ENCODE results near the gene COL5A1. TPM values are rescaled to one million over a fixed set of nuclear protein-coding genes. Genes with fewer than 3 reads are reported as not detected.
"Not testable (repeated sequence)": the region's sequence is repeated elsewhere in the genome, so short reads cannot be mapped to it uniquely, and the experiment has no call there.

COL5A1 gene
- total RNA-seq, 1 donor from 2014 or later, result 19.8 TPM

- H3K27ac Mint-ChIP-seq, result peak overlapping the region; percentile 10
- TF ChIP-seq CTCF (IDR thresholded peaks at IDR 0.05; ENCODE audit: unreplicated experiment), result peak; percentile 96
- no peaks in the 10 kb centered on the region for H3K36me3 Mint-ChIP-seq (ENCODE audit: insufficient read depth)
- H3K27me3 Mint-ChIP-seq, result no peaks in the 10 kb centered on the region
- H3K4me1 Mint-ChIP-seq (ENCODE audit: low read depth), result peaks cover 4% of the 10 kb centered on the region
- no peak overlapping the region for H3K4me3 Mint-ChIP-seq (ENCODE audit: low read depth)
- peak; percentile 77 for DNase-seq (ENCODE audit: low spot score, unreplicated experiment)
- H3K9me3 Mint-ChIP-seq (ENCODE audit: low read depth), result no peaks in the 10 kb centered on the region
Observed at GRCh38 chr9:134698587-134699342, 57.2 kb downstream of the COL5A1 start.

- Mint-ChIP-seq H3K27me3 (no peaks in the 10 kb centered on the region), H3K9me3 (ENCODE audit: low read depth) (no peaks in the 10 kb centered on the region), H3K36me3 (ENCODE audit: insufficient read depth) (no peaks in the 10 kb centered on the region), H3K4me3 (ENCODE audit: low read depth) (no peak overlapping the region), H3K4me1 (ENCODE audit: low read depth) (peaks cover 4% of the 10 kb centered on the region), H3K27ac (no peak overlapping the region)
- no peak for TF ChIP-seq CTCF (IDR thresholded peaks at IDR 0.05; ENCODE audit: unreplicated experiment)
- DNase-seq (ENCODE audit: low spot score, unreplicated experiment), result no peak
Observed at GRCh38 chr9:134699343-134699740, 57.7 kb downstream of the COL5A1 start.

GRCh38 chr9:134700636-134701350 lies 59.2 kb downstream of the COL5A1 start:
- Mint-ChIP-seq H3K4me3 (ENCODE audit: low read depth) (no peak overlapping the region), H3K27me3 (no peaks in the 10 kb centered on the region), H3K9me3 (ENCODE audit: low read depth) (no peaks in the 10 kb centered on the region), H3K27ac (no peak overlapping the region), H3K4me1 (ENCODE audit: low read depth) (peaks cover 6% of the 10 kb centered on the region), H3K36me3 (ENCODE audit: insufficient read depth) (no peaks in the 10 kb centered on the region)
- no peak for DNase-seq (ENCODE audit: low spot score, unreplicated experiment)
- no peak for TF ChIP-seq CTCF (IDR thresholded peaks at IDR 0.05; ENCODE audit: unreplicated experiment)

GRCh38 chr9:134701581-134702259 lies 60.1 kb downstream of the COL5A1 start:
- H3K9me3 Mint-ChIP-seq (ENCODE audit: low read depth), result no peaks in the 10 kb centered on the region
- H3K36me3 Mint-ChIP-seq (ENCODE audit: insufficient read depth), result no peaks in the 10 kb centered on the region
- peaks cover 6% of the 10 kb centered on the region for H3K4me1 Mint-ChIP-seq (ENCODE audit: low read depth)
- no peak for TF ChIP-seq CTCF (IDR thresholded peaks at IDR 0.05; ENCODE audit: unreplicated experiment)
- H3K27ac Mint-ChIP-seq, result no peak overlapping the region
- H3K4me3 Mint-ChIP-seq (ENCODE audit: low read depth), result no peak overlapping the region
- H3K27me3 Mint-ChIP-seq, result no peaks in the 10 kb centered on the region
- no peak for DNase-seq (ENCODE audit: low spot score, unreplicated experiment)

GRCh38 chr9:134702291-134702690 lies 60.7 kb downstream of the COL5A1 start:
- no peak for TF ChIP-seq CTCF (IDR thresholded peaks at IDR 0.05; ENCODE audit: unreplicated experiment)
- no peaks in the 10 kb centered on the region for H3K27me3 Mint-ChIP-seq
- H3K27ac Mint-ChIP-seq, result no peak overlapping the region
- DNase-seq (ENCODE audit: low spot score, unreplicated experiment), result no peak
- peaks cover 2% of the 10 kb centered on the region for H3K4me1 Mint-ChIP-seq (ENCODE audit: low read depth)
- no peak overlapping the region for H3K4me3 Mint-ChIP-seq (ENCODE audit: low read depth)
- H3K36me3 Mint-ChIP-seq (ENCODE audit: insufficient read depth), result no peaks in the 10 kb centered on the region
- H3K9me3 Mint-ChIP-seq (ENCODE audit: low read depth), result no peaks in the 10 kb centered on the region

GRCh38 chr9:134703730-134704114 lies 62.1 kb downstream of the COL5A1 start:
- not testable (repeated sequence) for H3K27me3 Mint-ChIP-seq; H3K9me3 Mint-ChIP-seq (ENCODE audit: low read depth); DNase-seq (ENCODE audit: low spot score, unreplicated experiment); H3K36me3 Mint-ChIP-seq (ENCODE audit: insufficient read depth); H3K4me1 Mint-ChIP-seq (ENCODE audit: low read depth); H3K4me3 Mint-ChIP-seq (ENCODE audit: low read depth); H3K27ac Mint-ChIP-seq
